CD4-positive, alpha-beta T cell treated with Interleukin-4 for 4 hours (primary cell): ENCODE measurements around the gene WASF3.

Experiments used
- DNase-seq: peaks from one replicate; pipeline ENCODE4 v3.0.0-alpha.2; 2020

WASF3 gene

DNA sequence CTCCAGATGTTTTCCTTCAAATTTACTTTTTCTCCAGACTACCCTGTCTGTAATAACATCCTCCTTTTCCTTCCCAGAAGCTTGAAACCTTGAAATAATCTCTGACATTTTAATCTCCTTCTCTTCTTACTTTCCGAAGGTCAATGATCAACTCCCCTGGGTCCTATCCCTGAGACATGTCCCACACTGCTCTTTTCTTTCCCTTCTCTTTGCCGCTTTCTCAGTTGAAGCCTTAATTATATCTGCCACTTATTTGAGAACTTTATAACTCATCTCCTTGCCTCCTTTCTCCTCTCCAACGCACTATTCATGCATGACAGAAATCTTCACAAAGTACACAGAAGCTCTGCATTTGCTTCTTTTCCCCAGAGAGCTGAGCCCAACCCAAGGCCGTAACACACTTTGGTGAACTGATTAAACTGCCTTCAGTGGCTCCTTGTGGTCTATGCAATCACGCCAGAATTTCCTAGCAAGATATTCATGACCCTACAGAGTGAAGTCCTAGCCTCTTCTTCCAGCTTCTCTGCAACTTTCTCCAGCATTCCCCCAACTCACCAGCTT lies 9.2 kb upstream of the WASF3 start:
- DNase-seq = no peak

DNA sequence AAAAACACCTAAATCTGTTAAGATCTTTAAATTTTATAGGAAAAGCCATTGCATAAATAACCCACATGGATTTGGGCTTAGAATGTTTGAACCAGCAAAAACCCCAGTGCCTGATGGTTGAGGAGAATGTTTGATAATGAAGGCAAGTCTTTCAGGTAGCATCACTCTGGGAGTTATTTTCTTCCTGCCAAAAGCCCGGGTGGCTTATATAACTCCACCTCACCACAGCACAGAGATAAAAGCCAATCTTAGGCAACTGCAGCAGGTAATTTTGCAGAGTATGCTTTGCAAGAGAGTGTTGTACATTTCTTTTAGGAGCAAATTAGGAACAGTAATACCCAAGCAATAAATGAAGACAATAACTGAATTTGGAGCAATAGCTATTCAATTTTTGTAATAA lies 7.8 kb upstream of the WASF3 start:
- DNase-seq = no peak

GRCh38 chr13:26551255-26551860 lies 6.1 kb upstream of the WASF3 start:
- DNase-seq = no peak

DNA sequence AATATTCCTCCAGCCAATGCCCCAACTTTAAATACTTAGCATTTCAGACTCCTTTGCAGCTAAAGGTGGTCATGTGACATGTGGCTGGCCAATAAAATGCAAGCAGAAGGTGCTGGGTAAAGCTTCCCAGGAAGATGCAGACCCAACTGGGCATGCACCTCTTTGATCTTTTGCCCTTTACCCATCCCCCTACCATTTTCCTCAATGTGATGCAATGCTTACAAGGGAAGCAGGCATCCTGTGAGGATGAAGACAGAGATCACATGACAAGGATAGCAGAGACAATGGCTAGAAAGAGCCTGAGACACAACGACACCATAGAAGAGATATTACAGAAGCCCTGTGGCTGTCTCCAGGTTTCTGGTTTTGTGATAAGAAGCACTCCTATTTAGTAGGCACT lies 2.1 kb upstream of the WASF3 start:
- no peak for DNase-seq

DNA sequence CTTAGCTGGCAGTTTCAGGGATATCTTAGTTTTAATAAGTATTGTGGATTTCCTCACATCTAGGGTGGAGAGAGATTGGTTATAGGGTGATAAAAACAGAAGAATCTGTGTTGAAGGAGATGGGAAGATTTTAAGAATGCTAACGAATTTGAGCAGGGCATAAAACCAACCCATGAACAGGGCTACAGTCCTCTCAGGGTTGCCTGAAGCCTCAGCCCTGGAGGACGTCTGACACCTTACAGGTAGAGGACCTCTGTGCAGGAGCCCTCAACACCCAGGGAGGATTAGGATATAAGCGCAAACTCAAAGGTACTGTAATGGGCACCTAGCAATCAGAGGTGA lies 461 bp upstream of the WASF3 start:
- no peak for DNase-seq

- DNase-seq = no peak
These were observed 757 bp downstream of the WASF3 start for GRCh38 chr13:26558074-26558805.

DNA sequence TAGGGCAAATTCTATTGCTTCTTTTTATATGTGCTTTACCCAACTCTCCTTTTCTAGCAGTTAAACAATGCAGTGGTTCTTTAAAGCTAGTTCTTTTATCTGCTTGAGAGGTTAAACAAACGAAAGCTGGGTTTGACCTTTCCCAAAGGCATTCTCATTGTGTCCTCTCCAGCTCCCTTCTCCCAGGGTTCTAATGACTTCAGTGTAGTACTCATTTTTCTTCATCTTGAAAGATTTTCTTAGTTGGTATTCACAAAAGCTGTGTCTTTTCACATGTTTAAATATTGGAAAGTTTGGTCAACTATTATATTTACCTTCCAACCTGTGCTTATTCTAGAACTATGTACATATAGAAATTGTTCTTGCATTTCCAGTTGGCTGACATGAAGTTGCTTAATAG lies 1.5 kb downstream of the WASF3 start:
- DNase-seq = no peak

GRCh38 chr13:26560456-26560855 lies 3.0 kb downstream of the WASF3 start:
- DNase-seq = no peak

DNA sequence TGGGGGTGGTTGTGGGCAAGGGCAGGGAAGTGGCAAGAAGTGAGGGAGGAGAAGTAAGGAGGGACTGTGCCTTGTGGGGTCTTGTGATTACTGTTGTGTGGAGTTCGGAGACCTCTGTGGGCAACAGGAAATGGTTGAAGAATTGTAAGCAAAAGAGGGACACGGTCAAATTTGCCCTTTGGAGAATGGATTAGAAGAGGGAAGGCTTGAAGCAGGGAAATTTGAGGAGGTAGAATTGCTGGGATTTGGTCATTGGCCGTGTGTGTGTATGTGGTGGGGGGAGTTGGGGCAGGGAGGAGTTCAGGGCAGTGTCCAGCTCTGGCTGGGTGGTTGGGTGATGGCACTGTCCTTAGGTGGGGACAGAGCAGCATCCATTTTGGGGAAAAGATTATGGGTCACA lies 3.6 kb downstream of the WASF3 start:
- no peak for DNase-seq

- DNase-seq = no peak
These were observed 4.4 kb downstream of the WASF3 start for GRCh38 chr13:26561651-26562511.

DNA sequence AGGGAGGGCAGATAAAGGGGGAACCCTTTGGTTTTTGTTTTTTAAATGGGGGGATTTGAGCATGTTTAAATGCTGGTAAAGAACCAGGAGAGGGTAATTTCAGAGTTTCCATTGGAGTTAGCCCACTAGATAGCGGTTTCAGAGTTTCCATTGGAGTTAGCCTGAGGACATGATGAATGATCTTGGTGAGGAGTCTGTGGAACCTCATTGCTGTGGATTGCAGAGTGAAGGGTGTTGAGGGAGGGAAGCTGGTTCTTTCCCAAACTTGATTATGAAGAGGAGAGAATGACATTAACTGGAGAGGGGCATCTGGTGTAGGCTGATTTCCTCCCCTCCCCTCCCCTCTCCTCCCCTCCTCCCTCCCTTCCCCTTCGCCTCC lies 5.0 kb downstream of the WASF3 start:
- DNase-seq = no peak

DNA sequence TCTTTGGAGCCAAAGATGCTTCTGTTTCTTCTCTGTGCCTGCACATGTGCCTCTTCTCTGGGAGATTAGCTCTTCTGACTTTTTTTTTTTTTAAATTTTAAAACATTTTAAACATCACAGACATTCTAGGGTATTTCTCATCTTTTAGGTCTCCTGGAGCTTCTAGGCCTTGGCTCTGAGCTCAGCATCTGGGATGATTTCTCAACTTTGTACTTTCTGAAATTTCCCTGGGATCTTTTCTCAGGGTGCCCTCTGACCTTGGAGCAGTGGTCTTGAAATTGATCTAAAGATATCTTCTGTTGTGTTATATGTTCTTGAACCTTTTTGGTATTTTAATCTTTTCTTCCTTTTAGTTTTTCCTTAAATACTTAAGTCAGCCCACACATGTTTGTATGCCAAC lies 6.2 kb downstream of the WASF3 start:
- DNase-seq = no peak

DNA sequence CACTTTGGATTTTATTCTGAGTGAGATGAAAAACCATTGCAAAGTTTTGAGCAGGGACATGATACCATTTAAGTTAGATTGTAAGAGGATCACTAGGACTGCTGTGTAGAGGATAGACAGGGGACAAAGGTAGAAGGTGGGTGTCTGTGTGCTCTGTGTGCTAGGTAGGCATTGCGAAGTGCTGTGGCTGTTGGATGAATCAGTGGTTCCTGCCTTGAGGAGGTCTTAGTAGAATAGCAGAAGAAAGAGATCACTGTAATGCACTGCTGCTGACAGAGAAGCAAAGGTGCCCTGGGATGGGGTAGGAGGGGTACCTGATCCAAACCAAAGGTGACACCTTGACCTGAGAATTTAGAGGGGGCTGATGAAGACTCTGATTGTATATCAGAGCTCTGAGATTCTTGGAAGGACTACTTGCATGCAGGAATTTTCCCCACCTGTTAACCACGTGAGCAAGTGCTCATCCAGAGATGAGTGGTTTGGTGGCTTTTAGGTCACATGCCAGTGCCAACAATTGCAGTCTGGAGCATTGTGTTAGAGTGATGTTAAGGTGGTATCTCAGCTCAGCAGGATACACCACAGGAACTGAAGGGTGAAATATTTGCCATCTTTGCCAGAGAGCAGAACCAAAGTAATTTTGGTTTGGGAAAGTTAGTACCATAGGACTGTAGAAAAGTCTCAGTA lies 10.8 kb downstream of the WASF3 start:
- no peak for DNase-seq

DNA sequence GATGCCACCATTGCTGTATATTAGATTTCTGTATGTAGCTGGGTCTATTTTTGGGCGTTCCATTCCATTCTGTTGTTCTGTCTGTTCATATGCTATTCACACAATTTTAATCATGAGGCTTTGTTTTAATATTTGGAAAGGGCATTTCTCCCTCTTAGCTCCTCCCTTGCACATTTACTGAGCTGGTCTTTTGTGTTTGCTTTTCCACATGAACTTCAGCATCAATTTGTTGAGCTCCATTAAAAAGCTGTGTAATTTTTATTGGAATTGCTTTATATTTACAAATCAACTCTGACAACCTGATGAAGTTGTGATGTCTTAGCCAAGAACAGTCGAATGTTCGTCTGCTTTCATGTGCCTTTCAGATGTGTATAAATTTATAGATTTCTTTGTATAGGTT lies 14.0 kb downstream of the WASF3 start:
- no peak for DNase-seq

DNA sequence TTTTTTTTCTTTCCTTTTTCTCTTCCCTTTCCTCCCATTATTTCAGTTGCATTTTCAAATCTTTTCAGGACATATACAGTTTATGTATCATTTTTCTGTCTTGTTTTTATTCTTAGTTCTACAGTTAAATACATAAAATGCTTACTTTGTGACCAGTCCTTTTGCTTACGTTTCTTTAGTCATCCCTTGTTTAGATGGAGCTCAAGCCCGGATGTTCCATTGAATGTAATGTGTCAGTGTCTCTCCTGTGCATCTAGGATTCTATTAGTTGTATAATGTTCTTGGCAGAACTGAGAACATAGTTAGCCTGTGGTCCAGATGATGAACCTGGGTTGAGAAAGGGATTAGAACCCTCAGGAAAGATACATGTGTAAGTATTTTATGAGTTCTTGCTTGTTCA lies 17.8 kb downstream of the WASF3 start:
- no peak for DNase-seq

DNA sequence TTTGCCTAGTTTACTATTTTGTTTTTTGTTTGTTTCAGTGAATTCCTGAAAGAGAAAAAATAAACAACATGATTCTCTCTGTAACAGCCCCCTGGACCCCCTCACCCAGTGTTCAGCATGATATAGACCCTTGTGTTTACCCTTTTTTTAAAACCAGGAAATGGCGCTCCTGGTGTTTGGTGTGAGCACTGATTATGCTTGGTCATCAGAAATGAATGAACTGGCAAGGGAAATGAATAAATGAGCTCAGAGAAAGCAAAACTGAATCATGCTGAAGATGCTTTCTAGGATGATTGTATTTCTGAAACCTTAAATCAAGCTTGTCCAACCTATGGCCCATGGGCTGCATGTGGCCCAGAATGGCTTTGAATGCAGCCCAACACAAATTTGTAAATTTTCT lies 22.1 kb downstream of the WASF3 start:
- no peak for DNase-seq

DNA sequence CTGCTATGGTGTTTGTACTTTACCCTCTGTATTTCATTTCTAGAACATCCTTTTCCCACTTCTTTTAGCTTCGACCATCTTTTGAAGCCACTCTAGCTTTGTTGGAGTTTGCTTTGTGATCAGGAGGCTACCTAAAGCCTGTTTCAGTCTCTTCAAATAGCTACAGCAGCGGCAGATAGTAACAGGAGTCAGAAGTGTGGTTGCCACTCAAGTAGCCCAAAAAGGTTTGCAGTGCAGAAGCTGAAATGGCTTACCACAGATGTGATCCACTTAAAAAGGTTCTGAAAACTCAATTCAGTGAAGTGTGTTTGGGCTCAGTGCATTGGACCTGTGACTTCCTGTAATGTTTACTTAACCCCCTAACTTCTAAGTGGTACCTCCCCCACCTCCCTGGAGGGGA lies 26.2 kb downstream of the WASF3 start:
- DNase-seq = no peak

- DNase-seq = no peak
These were observed 27.2 kb downstream of the WASF3 start for GRCh38 chr13:26584713-26585112.

GRCh38 chr13:26585136-26585535 lies 27.7 kb downstream of the WASF3 start:
- DNase-seq = no peak

- no peak for DNase-seq
These were observed 29.8 kb downstream of the WASF3 start for GRCh38 chr13:26587251-26587650.

- DNase-seq = no peak
These were observed 31.7 kb downstream of the WASF3 start for GRCh38 chr13:26589226-26589625.

- DNase-seq = no peak
These were observed 32.3 kb downstream of the WASF3 start for GRCh38 chr13:26589754-26590153.

DNA sequence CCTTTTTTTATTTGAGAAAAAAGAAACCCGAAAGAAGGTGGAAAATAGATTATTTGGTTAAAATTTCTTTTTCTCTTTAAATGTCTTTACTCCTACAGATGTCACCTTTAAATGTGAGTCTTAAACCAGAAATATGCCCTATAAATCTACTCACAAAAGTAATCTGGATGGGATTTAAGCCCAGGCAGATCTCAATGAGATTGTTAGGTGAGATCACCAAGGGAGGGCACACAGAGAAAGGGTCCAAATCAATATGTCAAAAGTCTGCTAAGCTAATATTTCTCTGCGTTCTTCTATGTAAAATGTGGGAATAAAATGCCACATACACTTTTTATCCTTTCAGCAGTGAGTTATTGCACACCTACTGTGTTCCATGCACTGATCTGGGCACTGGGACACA lies 32.9 kb downstream of the WASF3 start:
- no peak for DNase-seq
